Activated CD8-positive, alpha-beta T cell treated with anti-CD3 and anti-CD28 coated beads, Interleukin-2, amount 10 ng/mL, durations not matched to agents 7 days and 5 days (primary cell): Measurements from ENCODE around the gene TEX55. TPM values are rescaled to one million over a fixed set of nuclear protein-coding genes. Genes with fewer than 3 reads are reported as not detected.
"Not testable (repeated sequence)": the region's sequence is repeated elsewhere in the genome, so short reads cannot be mapped to it uniquely, and the experiment has no call there.

Source experiments
- ATAC-seq: fragments of 150-1000 bp; cut with Tn5 transposase; one replicate; pipeline ENCODE4 v1.10.0; 2021; ENCODE audit warnings: moderate library complexity
- CTCF ChIA-PET: fragments of 350-600 bp; sonication (Branson Sonifier 250); formaldehyde crosslinking; loops from one replicate; lab custom pipeline; 2021; ENCODE audit warnings: antibody characterized with exemption; lab: Charles Lee
- POLR2A ChIA-PET: fragments of 350-600 bp; sonication (Branson Sonifier 250); formaldehyde crosslinking; loops from one replicate; lab custom pipeline; 2021; ENCODE audit warnings: antibody characterized with exemption; lab: Charles Lee
- DNase-seq: peaks from one replicate; pipeline ENCODE4 v3.0.0-alpha.2; 2020
- H3K27ac Mint-ChIP-seq: one replicate; pipeline ENCODE4 v1.8.0; 2021; ENCODE audit warnings: mild to moderate bottlenecking, mixed read lengths
- H3K27me3 Mint-ChIP-seq: one replicate; pipeline ENCODE4 v1.8.0; 2021; ENCODE audit warnings: low read depth, mixed read lengths
- H3K36me3 Mint-ChIP-seq: one replicate; pipeline ENCODE4 v1.8.0; 2021; ENCODE audit warnings: low read depth, mixed read lengths
- H3K4me1 Mint-ChIP-seq: one replicate; pipeline ENCODE4 v1.8.0; 2021; ENCODE audit warnings: low read depth, mixed read lengths
- H3K4me3 Mint-ChIP-seq: one replicate; pipeline ENCODE4 v1.8.0; 2021; ENCODE audit warnings: mild to moderate bottlenecking, mixed read lengths
- H3K9me3 Mint-ChIP-seq: one replicate; pipeline ENCODE4 v1.8.0; 2022; ENCODE audit warnings: mixed read lengths; ENCODE audit not compliant: insufficient read depth
- total RNA-seq, 2 experiments: library from RNA; stranded (reverse); gene quantifications; one replicate each; pipeline ENCODE4 v1.2.3, GENCODE V29; 2021

The TEX55 gene
- total RNA-seq, result not detected

- POLR2A ChIA-PET, result no interaction called here
- Mint-ChIP-seq H3K4me3 (no peak within 1 kb of the TSS), H3K9me3 (no peaks in the 10 kb centered on the region), H3K27me3 (no peaks in the 10 kb centered on the region), H3K36me3 (no peaks in the 10 kb centered on the region), H3K4me1 (no peaks in the 10 kb centered on the region), H3K27ac (no peak within 1 kb of the TSS)
- CTCF ChIA-PET, result interaction anchor here (1.3 to 6.1 kb wide), 3 partner anchors 96 to 535 kb away, joined by 4 to 66 read pairs (median 5); partner anchors contain the start of gene B4GALT4
- DNase-seq (peak; percentile 23), ATAC-seq (peak; percentile 55)
These were observed at the start of gene TEX55 for GRCh38 chr3:119145500-119146167. TEX55 (plus strand) TSS chr3:119146165; CDS start chr3:119146190, 25 bp downstream.

GRCh38 chr3:119098003-119098402, 48.0 kb upstream of the TEX55 start:
- no peak for ATAC-seq
- no peak overlapping the region for H3K27ac Mint-ChIP-seq
- H3K27me3 Mint-ChIP-seq, result peaks cover 6% of the 10 kb centered on the region
- no peaks in the 10 kb centered on the region for H3K4me1 Mint-ChIP-seq
- no peak for DNase-seq
- ChIA-PET POLR2A (no interaction called here), CTCF (interaction anchor here (1.0 to 9.0 kb wide), 4 partner anchors 61 to 221 kb away, joined by 3 to 215 read pairs (median 8); partner anchors contain the start of gene B4GALT4)
- H3K36me3 Mint-ChIP-seq, result no peaks in the 10 kb centered on the region
- H3K9me3 Mint-ChIP-seq, result no peaks in the 10 kb centered on the region
- no peak overlapping the region for H3K4me3 Mint-ChIP-seq

GRCh38 chr3:119098619-119099222, 47.2 kb upstream of the TEX55 start:
- ChIA-PET CTCF (interaction anchor here (1.0 to 9.0 kb wide), 5 partner anchors 62 to 222 kb away, joined by 3 to 215 read pairs (median 3); partner anchors contain the start of gene B4GALT4), POLR2A (no interaction called here)
- DNase-seq, result peak; percentile 32
- H3K4me1 Mint-ChIP-seq, result no peaks in the 10 kb centered on the region
- no peaks in the 10 kb centered on the region for H3K9me3 Mint-ChIP-seq
- peaks cover 6% of the 10 kb centered on the region for H3K27me3 Mint-ChIP-seq
- H3K4me3 Mint-ChIP-seq, result no peak overlapping the region
- H3K36me3 Mint-ChIP-seq, result no peaks in the 10 kb centered on the region
- no peak overlapping the region for H3K27ac Mint-ChIP-seq
- no peak for ATAC-seq

GRCh38 chr3:119099785-119100184, 46.2 kb upstream of the TEX55 start:
- Mint-ChIP-seq H3K27ac (no peak overlapping the region), H3K4me1 (no peaks in the 10 kb centered on the region), H3K9me3 (no peaks in the 10 kb centered on the region), H3K27me3 (peaks cover 10% of the 10 kb centered on the region), H3K4me3 (no peak overlapping the region), H3K36me3 (no peaks in the 10 kb centered on the region)
- ChIA-PET CTCF (interaction anchor here (0.9 to 9.0 kb wide), 4 partner anchors 65 to 220 kb away, joined by 3 to 215 read pairs (median 8); partner anchors contain the start of gene B4GALT4), POLR2A (no interaction called here)
- ATAC-seq (no peak), DNase-seq (no peak)

- H3K36me3 Mint-ChIP-seq, result no peaks in the 10 kb centered on the region
- no peak overlapping the region for H3K27ac Mint-ChIP-seq
- H3K9me3 Mint-ChIP-seq, result no peaks in the 10 kb centered on the region
- H3K4me3 Mint-ChIP-seq, result no peak overlapping the region
- DNase-seq (no peak), ATAC-seq (no peak)
- POLR2A ChIA-PET, result no interaction called here
- CTCF ChIA-PET, result interaction anchor here (1.5 to 1.8 kb wide), 2 partner anchors 219 to 222 kb away, joined by 4 to 9 read pairs; no protein-coding TSS in a partner anchor
- H3K27me3 Mint-ChIP-seq, result peaks cover 11% of the 10 kb centered on the region
- H3K4me1 Mint-ChIP-seq, result no peaks in the 10 kb centered on the region
These were observed 41.9 kb upstream of the TEX55 start for GRCh38 chr3:119104031-119104430.

- CTCF ChIA-PET, POLR2A ChIA-PET, ATAC-seq, H3K4me1 Mint-ChIP-seq, H3K4me3 Mint-ChIP-seq, H3K27me3 Mint-ChIP-seq, H3K27ac Mint-ChIP-seq, H3K36me3 Mint-ChIP-seq, DNase-seq: not testable (repeated sequence)
- H3K9me3 Mint-ChIP-seq, result peaks cover 11% of the 10 kb centered on the region
These were observed 27.6 kb upstream of the TEX55 start for GRCh38 chr3:119118330-119118729.

GRCh38 chr3:119120480-119120879, 25.5 kb upstream of the TEX55 start:
- H3K9me3 Mint-ChIP-seq, result peaks cover 11% of the 10 kb centered on the region
- no peaks in the 10 kb centered on the region for H3K27me3 Mint-ChIP-seq
- H3K4me1 Mint-ChIP-seq, result no peaks in the 10 kb centered on the region
- H3K36me3 Mint-ChIP-seq, result no peaks in the 10 kb centered on the region
- H3K4me3 Mint-ChIP-seq, result no peak overlapping the region
- ATAC-seq (no peak), DNase-seq (no peak)
- CTCF ChIA-PET, result no interaction called here
- POLR2A ChIA-PET, result no interaction called here
- H3K27ac Mint-ChIP-seq, result no peak overlapping the region

- Mint-ChIP-seq H3K36me3 (no peaks in the 10 kb centered on the region), H3K4me1 (no peaks in the 10 kb centered on the region), H3K9me3 (peaks cover 11% of the 10 kb centered on the region), H3K4me3 (no peak overlapping the region), H3K27ac (no peak overlapping the region), H3K27me3 (peaks cover 2% of the 10 kb centered on the region)
- ATAC-seq (no peak), DNase-seq (no peak)
- ChIA-PET POLR2A (no interaction called here), CTCF (interaction anchor here (1.3 kb wide), 1 partner anchor 559 kb away, joined by 4 read pairs; no protein-coding TSS in a partner anchor)
These were observed 23.6 kb upstream of the TEX55 start for GRCh38 chr3:119122350-119122749.

GRCh38 chr3:119125342-119125741, 20.6 kb upstream of the TEX55 start:
- POLR2A ChIA-PET, result no interaction called here
- Mint-ChIP-seq H3K27me3 (peaks cover 2% of the 10 kb centered on the region), H3K9me3 (no peaks in the 10 kb centered on the region), H3K36me3 (no peaks in the 10 kb centered on the region), H3K27ac (no peak overlapping the region), H3K4me3 (no peak overlapping the region), H3K4me1 (no peaks in the 10 kb centered on the region)
- DNase-seq, result no peak
- ATAC-seq, result no peak
- CTCF ChIA-PET, result no interaction called here

- CTCF ChIA-PET, result no interaction called here
- DNase-seq (no peak), ATAC-seq (no peak)
- Mint-ChIP-seq H3K9me3 (no peaks in the 10 kb centered on the region), H3K36me3 (no peaks in the 10 kb centered on the region), H3K27me3 (peaks cover 2% of the 10 kb centered on the region), H3K4me1 (no peaks in the 10 kb centered on the region), H3K27ac (no peak overlapping the region), H3K4me3 (no peak overlapping the region)
- POLR2A ChIA-PET, result no interaction called here
These were observed 20.0 kb upstream of the TEX55 start for GRCh38 chr3:119125742-119126504.

- H3K9me3 Mint-ChIP-seq, H3K27ac Mint-ChIP-seq, H3K4me1 Mint-ChIP-seq, H3K36me3 Mint-ChIP-seq, ATAC-seq, DNase-seq, POLR2A ChIA-PET, CTCF ChIA-PET, H3K4me3 Mint-ChIP-seq: not testable (repeated sequence)
- H3K27me3 Mint-ChIP-seq, result peaks cover 11% of the 10 kb centered on the region
These were observed 15.7 kb upstream of the TEX55 start for GRCh38 chr3:119130291-119130690.
